Loucy (cell line): ENCODE measurements around the gene CNOT3.

ENCODE experiments used
- H2AFZ ChIP-seq: fragments of 200-600 bp; sonication (generic); 2 replicates; pipeline ENCODE4 v1.6.0; 2016; ENCODE audit warnings: antibody characterized with exemption, mild to moderate bottlenecking, low read length, moderate library complexity
- H3F3A ChIP-seq: fragments of 200-600 bp; 2 replicates; pipeline ENCODE4 v1.6.0; 2016; ENCODE audit warnings: antibody characterized with exemption, low read depth, mild to moderate bottlenecking
- H3K27me3 ChIP-seq: fragments of 200-600 bp; sonication (generic); 2 replicates; pipeline ENCODE4 v1.6.1; 2014; ENCODE audit warnings: low read length, mild to moderate bottlenecking; ENCODE audit not compliant: insufficient read depth, poor library complexity, severe bottlenecking
- H3K36me3 ChIP-seq: fragments of 200-600 bp; sonication (generic); 2 replicates; pipeline ENCODE4 v1.6.1; 2016; ENCODE audit warnings: low read length; ENCODE audit not compliant: insufficient read depth
- H3K4me1 ChIP-seq: fragments of 200-600 bp; sonication (generic); 2 replicates; pipeline ENCODE4 v1.5.1; 2014; ENCODE audit warnings: low read length, mild to moderate bottlenecking; ENCODE audit not compliant: insufficient read depth, poor library complexity, severe bottlenecking
- H3K4me2 ChIP-seq: fragments of 200-600 bp; sonication (generic); 2 replicates; pipeline ENCODE4 v1.6.0; 2014; ENCODE audit warnings: antibody characterized with exemption, low read length, low read depth, mild to moderate bottlenecking; ENCODE audit not compliant: poor library complexity, severe bottlenecking
- H3K4me3 ChIP-seq: fragments of 200-600 bp; sonication (generic); 2 replicates; pipeline ENCODE4 v1.5.1; 2014; ENCODE audit warnings: low read length, mild to moderate bottlenecking, mixed read lengths; ENCODE audit not compliant: poor library complexity, severe bottlenecking
- H3K79me2 ChIP-seq: fragments of 200-600 bp; sonication (generic); 2 replicates; pipeline ENCODE4 v1.6.1; 2014; ENCODE audit warnings: low read length; ENCODE audit not compliant: insufficient read depth
- H3K9ac ChIP-seq: fragments of 200-600 bp; sonication (generic); 2 replicates; pipeline ENCODE4 v1.6.0; 2014; ENCODE audit warnings: mild to moderate bottlenecking, low read depth, low read length, moderate library complexity; ENCODE audit not compliant: poor library complexity, severe bottlenecking
- H3K9me2 ChIP-seq: fragments of 200-600 bp; sonication (generic); replicated peaks from 2 replicates; pipeline ENCODE4 v1.6.1; 2016; ENCODE audit warnings: low read depth, low read length, mixed read lengths
- H3K9me3 ChIP-seq: fragments of 200-600 bp; sonication (generic); 2 replicates; pipeline ENCODE4 v1.6.1; 2014; ENCODE audit warnings: mild to moderate bottlenecking, antibody characterized with exemption, low read length, low read depth; ENCODE audit not compliant: insufficient read depth
- H4K20me1 ChIP-seq: fragments of 200-600 bp; sonication (generic); 2 replicates; pipeline ENCODE4 v1.6.0; 2014; ENCODE audit warnings: antibody characterized with exemption, low read length, mild to moderate bottlenecking; ENCODE audit not compliant: insufficient read depth, poor library complexity, severe bottlenecking
- CTCF ChIP-seq: fragments of 200-600 bp; sonication (generic); conservative IDR thresholded peaks from 2 replicates; pipeline ENCODE4 v1.5.1; 2014; ENCODE audit warnings: mild to moderate bottlenecking, antibody characterized with exemption, low read length
- EZH2phosphoT487 ChIP-seq: fragments of 200-600 bp; IDR thresholded peaks from 2 replicates; pipeline ENCODE4 v1.6.1; 2018; ENCODE audit warnings: antibody characterized with exemption, mild to moderate bottlenecking, moderate library complexity, borderline replicate concordance

Gene CNOT3

GRCh38 chr19:54156490-54156889 is 18.9 kb downstream of the CNOT3 start:
- Histone ChIP-seq H3K9me2 (no peaks in the 10 kb centered on the region), H3K9me3 (no peaks in the 10 kb centered on the region), H2AFZ (no peak overlapping the region), H4K20me1 (peaks cover 16% of the 10 kb centered on the region), H3K9ac (no peak overlapping the region), H3K4me3 (no peak overlapping the region), H3K27me3 (no peaks in the 10 kb centered on the region), H3K4me1 (peaks cover 21% of the 10 kb centered on the region), H3K4me2 (no peak overlapping the region), H3K36me3 (peaks cover 54% of the 10 kb centered on the region; the same call in 1 of the 2 replicates), H3F3A (peaks cover 10% of the 10 kb centered on the region; the same call in 1 of the 2 replicates), H3K79me2 (peaks cover 34% of the 10 kb centered on the region)
- TF ChIP-seq EZH2phosphoT487 (no peak), CTCF (no peak)

- Histone ChIP-seq H3K9me2 (no peaks in the 10 kb centered on the region), H3K9me3 (no peaks in the 10 kb centered on the region), H4K20me1 (peaks cover 16% of the 10 kb centered on the region), H3K4me2 (no peak overlapping the region), H2AFZ (no peak overlapping the region), H3F3A (peaks cover 10% of the 10 kb centered on the region; the same call in 1 of the 2 replicates), H3K4me3 (no peak overlapping the region), H3K9ac (no peak overlapping the region), H3K36me3 (peaks cover 49% of the 10 kb centered on the region; the same call in 1 of the 2 replicates), H3K4me1 (peaks cover 21% of the 10 kb centered on the region), H3K27me3 (no peaks in the 10 kb centered on the region), H3K79me2 (peaks cover 38% of the 10 kb centered on the region)
- TF ChIP-seq CTCF: no peak
- no peak for TF ChIP-seq EZH2phosphoT487
Measured at GRCh38 chr19:54156953-54157352, 19.4 kb downstream of the CNOT3 start.

GRCh38 chr19:54158812-54159351 is 21.3 kb downstream of the CNOT3 start:
- Histone ChIP-seq H2AFZ (peak overlapping the region; percentile 82), H3K36me3 (peaks cover 30% of the 10 kb centered on the region; the same call in 1 of the 2 replicates), H3K79me2 (peaks cover 39% of the 10 kb centered on the region), H3K4me2 (peak overlapping the region; percentile 75), H3K9me3 (no peaks in the 10 kb centered on the region), H3K9me2 (no peaks in the 10 kb centered on the region), H3K27me3 (no peaks in the 10 kb centered on the region), H3K4me1 (peaks cover 21% of the 10 kb centered on the region), H3F3A (peaks cover 8% of the 10 kb centered on the region; the same call in 1 of the 2 replicates), H3K4me3 (peak overlapping the region; percentile 78), H4K20me1 (peaks cover 15% of the 10 kb centered on the region), H3K9ac (peak overlapping the region; percentile 77)
- TF ChIP-seq EZH2phosphoT487: no peak
- no peak for TF ChIP-seq CTCF
